GM19035 (cell line): ENCODE results near the gene PPDPF.

Experiments used
- ATAC-seq: cut with Tn5 transposase; IDR thresholded peaks from one replicate; pipeline ENCODE4 v1.9.1; 2021; ENCODE audit not compliant: unreplicated experiment

The PPDPF gene

DNA sequence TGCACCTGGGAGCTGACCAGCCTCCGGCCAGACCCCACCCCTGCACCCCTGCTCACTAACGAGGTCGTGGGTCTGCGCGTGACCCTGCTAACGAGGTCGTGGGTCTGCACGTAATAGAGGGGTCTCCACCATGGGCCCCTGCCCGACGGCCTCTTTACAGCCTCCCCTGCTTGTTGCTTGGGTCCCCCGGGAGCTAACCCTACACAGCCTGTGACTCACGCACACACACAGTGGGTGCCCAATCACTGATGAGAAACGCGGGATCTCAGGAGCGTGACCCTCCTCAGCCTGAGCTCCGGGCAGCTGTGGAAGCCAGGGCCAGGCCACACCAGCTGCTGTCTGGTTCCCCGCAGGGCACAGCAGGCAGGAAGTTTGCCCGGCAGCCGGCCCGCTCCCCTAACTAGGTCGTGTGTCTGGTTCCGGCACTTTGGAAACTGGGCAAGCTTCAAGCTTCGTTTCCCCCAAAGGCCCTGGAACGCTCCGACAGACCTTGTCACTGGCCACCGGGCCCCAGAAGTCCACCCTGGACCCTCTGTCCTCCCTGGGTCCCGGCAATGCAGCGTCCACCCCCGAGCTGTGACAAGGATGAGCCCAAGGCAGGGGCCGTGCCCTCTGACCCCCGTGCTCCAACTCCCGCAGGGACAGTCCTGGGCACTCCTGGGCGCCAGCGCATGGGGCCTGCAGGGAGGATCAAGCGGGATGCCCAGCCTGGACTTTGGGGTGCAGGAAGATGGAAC is 15.8 kb downstream of the PPDPF start:
- no peak for ATAC-seq

DNA sequence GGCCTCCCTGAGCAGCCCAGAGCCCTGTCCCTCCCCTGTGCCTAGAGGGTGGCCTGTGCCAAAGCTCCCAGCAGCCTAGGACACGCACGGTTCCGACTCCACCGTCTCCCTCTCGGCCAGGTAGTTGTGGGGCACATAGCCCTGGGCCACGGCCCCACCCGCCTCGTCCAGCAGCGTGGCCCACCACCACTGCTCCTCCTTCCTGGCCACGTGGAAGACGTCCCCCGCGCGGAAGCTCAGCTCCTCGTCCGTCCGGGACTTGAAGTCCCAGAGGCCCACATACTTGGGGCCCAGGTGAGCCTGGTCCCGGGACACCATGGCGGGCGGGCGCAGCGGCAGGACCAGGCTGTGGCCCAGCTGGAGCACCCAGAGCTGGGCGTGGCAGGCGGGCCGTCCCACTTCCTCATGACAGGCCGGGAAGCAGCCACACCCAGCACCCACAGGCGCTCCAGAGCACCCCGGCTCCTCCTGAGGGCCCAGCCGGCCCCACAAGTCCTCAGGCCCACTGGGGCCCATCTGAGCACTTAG is 16.5 kb downstream of the PPDPF start, which contains the start of gene PTK6:
Gene PTK6 (minus strand): TSS at position 380 of the 528 bp plus-strand sequence. CDS start 62 bp downstream, at position 318.
- ATAC-seq = no peak

- ATAC-seq = peak; percentile 83
Measured at GRCh38 chr20:63537525-63538203, 17.1 kb downstream of the PPDPF start.

DNA sequence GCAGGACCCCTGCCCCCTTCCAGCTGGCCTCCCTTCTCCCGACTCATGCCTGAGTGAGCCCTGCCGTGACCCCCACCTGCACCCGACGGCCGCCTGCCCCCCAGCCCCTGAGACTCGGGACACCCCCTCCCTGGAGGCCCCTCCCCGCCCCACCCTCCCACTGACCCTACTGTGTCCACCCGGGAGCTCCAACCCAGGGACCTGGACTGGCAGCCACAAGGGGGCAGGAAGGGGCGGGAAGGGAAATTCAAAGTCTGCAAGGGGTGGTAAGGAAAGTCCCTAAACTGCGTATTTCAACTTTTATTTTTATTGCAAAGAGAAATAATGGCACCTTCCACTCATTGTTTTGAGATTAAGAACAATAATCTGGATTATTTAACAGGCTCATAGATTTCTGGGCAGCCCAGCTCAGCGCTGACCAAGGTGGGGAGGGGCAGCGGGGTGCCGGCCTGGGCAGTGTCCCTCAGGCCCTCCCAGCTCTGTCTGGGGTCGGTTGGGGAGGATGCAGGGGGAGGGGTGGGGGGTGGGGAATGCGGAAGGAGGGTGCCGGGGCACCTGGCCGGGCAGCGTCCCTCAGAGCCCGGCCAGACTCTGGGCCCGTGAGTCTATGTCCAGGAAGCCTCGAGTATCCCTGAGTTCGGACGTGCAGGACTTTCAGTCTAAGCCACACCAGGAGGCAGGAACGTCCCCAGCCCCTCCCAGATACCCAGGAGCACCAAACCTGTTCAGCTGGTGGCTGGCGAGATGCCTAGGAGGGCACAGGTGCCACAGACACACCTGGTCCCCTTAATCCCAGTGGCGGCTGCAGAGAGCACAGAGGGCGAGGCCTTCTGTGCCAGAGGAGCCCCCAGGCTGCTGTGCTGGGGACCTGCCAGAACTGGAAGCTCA is 17.9 kb downstream of the PPDPF start:
- ATAC-seq = no peak

- no peak for ATAC-seq
Measured at GRCh38 chr20:63539092-63539430, 18.5 kb downstream of the PPDPF start.

GRCh38 chr20:63539441-63540370 is 19.1 kb downstream of the PPDPF start:
- ATAC-seq = no peak

GRCh38 chr20:63540417-63541186 is 20.0 kb downstream of the PPDPF start:
- no peak for ATAC-seq

DNA sequence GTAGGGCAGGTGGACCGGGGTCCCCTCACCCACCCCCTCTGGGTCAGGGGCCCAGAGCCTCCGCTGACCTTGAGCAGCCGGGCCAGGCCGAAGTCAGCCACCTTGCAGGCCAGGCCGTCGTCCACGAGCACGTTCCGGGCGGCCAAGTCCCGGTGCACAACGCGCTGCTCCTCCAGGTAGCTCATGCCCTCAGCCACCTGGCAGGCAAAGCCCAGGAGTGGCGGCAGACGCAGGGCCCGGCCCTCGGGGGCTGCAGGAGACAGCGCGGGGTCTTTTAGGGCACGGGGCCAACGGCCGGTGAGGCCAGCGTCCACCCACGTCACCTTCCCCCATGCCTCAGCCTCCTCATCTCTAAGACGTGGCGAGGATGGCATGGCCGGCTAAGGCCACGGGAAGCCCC is 20.8 kb downstream of the PPDPF start:
- ATAC-seq = no peak

DNA sequence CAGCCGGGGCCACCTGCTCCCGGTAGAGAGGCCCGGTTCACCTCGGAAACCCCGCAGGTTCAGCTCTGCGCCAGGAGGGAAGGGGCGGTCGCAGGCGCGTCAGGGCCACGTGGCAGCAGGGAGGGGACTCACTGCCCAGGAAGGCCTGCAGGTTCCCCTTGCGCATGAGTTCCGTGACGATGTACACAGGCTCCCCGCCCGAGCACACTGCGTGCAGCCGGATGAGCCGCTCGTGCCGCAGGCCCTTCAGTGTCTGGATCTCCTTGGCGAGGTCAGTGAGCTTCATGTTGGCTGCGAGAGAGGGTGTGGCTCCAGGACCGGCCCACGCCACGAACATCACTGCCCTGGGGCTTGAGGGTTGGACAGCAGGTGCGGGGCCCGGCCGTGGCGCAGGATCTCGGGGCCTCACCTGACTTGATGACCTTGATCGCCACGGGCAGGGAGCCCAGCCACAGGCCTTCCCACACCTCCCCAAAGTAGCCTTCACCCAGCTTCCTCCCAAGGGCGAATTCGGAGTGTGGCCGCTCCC is 21.5 kb downstream of the PPDPF start:
- no peak for ATAC-seq

DNA sequence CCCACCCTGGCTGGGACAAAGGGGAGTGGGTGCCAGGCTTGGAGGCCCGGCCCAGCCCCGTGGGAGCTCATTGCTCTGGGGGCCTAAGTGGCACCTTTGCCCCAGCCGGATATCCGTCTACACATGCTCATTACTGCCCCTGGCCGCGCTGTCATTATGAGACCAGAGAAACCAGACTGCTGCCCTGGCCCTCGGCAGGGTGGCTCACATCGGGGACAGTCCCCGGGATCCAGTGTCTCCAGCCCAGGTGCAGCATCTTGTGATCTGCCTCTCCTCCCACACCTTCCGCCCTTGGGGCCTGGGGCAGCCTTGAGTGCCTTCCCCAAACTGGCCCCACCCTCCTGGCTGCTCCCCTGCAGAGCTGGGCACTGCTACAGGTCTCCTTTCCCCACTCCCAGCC is 22.1 kb downstream of the PPDPF start:
- ATAC-seq = no peak

- no peak for ATAC-seq
Measured at GRCh38 chr20:63543131-63543530, 22.6 kb downstream of the PPDPF start.

DNA sequence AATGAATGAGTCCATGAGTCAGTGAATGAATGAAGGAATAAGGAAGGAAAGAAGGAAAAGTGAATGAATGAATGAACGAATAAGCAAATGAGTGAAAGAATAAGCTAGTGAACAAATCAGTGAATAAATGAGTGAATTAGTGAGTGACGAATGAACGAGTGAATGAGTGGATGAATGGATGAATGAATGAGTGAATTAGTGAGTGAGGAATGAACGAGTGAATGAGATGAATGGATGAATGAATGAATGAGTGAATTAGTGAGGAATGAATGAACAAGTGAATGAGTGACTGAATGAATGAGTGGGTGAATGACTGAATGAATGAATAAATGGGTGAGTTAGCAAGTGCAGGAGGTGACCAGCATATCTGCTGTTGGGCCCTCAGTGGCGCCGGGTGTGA is 23.2 kb downstream of the PPDPF start:
- no peak for ATAC-seq

DNA sequence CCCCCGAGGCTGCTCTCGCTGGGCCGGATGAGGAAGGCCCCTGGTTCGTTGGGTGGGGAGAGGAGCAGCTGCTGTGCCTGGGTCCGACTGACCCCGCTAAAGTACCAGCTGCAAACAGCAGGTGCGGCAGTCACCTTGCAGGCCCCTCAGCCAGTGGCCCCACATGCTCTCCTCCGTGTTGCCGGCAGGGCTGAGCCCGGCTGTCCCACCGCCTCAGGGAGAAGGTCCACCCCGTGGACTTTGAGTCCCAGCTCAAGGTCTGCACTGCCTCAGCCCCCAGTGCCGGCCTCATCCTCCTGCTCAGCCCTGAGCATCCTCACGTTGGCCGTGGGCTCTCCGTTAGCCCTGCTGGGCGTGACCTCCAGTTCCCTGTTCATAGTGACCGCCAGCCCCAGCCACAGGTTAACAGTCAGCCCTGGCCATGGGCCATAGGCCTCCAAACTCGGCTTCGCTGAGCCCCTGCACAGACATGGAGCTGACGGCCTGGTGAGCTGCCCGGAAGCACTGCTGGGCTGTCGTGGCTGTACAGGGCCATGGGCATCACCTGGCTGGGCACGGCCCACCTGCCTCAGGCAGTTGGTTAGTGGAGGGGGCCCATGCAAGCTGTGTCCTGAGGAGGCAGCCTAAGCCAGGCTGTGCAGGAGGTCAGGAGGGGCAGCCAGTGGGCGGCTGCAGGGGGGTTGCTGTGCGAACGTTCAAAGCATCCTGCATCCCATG is 23.8 kb downstream of the PPDPF start:
- ATAC-seq = no peak

GRCh38 chr20:63544958-63545516 is 24.5 kb downstream of the PPDPF start:
- no peak for ATAC-seq

DNA sequence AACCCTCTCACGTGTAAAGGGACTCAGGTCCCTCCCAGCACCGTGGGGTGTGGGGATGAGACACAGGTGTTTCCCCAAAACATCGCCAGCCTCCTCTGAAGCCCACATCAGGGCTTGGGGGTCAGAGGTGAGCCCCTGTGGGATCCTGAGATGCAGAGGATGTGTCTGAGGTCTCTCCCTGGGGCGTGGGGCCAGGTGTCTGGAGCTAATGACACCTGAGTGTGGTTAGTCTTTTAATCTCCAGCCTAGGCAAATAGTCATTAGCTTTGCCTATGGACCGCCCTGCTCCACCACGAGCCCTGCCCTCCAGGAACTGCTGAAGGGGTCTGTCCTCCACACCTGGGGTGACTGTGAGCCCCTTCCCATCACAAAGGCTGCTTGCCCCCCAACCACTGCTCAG is 25.2 kb downstream of the PPDPF start:
- no peak for ATAC-seq

DNA sequence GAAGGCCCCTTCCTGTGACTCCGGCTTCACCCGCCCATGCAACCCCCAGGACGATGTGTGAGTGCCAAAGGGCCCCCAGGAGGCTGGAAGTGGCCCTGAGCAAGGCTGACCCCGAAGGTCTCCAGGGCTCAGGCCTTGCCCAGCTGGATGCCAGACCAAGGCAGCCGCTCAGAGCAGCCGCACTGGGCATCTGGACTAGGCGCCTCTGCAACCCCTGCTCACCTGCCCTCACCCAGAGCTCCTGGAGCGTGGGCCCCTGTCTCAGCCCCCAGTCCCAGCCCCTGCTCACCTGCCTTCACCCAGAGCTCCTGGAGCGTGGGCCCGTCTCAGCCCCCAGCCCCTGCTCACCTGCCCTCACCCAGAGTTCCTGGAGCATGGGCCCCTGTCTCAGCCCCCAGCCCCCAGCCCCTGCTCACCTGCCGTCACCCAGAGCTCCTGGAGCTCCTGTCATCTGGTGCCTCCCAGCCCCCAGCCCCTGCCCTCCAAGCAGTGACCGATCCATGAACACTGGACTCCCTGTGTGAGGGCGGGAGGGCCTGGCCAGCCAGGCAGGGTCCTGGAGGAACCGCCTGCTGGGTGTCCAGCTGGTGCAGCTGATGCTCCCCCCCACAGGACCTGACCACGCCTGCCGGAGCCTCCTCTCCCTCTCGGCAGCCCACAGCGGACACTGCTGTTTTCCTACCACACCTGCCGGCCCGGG is 25.8 kb downstream of the PPDPF start:
- ATAC-seq = no peak

GRCh38 chr20:63546956-63547724 is 26.6 kb downstream of the PPDPF start:
- no peak for ATAC-seq
